HG03439 (cell line): Measurements from ENCODE around the gene SDF2L1.
"Not testable (repeated sequence)": the region's sequence is repeated elsewhere in the genome, so short reads cannot be mapped to it uniquely, and the experiment has no call there.

ENCODE experiments used
- ATAC-seq: cut with Tn5 transposase; IDR thresholded peaks from one replicate; pipeline ENCODE4 v1.9.1; 2021; ENCODE audit warnings: mild to moderate bottlenecking, moderate library complexity; ENCODE audit not compliant: unreplicated experiment

Gene SDF2L1

DNA sequence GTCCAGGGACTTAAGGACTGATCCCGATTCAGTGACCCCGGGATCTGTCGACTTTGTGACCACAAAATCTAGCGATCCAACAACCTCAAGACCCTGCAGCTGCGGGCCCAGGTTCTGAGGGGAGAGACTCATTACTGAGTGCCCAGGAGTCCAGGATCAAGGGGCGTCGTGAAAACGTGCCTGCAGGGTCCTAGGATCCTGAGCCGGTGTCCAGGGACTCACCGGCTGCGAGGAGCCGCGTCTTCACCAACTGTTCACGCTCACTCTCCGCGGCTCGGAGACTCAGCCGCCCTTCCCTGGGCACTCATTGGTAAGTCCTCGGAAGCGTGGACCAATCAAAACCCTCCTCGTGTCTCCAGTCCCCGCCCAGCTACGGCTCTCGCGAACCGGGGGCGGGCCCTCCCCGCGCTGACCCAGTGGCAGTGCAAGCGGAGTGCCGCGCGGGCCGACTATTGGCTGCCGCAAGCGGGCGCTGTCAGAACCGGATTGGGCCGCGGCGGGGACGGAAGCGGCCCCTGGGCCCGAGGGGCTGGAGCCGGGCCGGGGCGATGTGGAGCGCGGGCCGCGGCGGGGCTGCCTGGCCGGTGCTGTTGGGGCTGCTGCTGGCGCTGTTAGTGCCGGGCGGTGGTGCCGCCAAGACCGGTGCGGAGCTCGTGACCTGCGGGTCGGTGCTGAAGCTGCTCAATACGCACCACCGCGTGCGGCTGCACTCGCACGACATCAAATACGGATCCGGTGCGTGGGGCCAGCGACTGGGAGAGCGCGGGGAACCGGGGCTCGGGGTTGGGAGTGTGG, at the start of gene SDF2L1:
TSS of gene SDF2L1 (plus strand) at position 514 of the 795 bp plus-strand sequence. CDS start at position 549, 35 bp downstream.
- peak; percentile 84 for ATAC-seq

DNA sequence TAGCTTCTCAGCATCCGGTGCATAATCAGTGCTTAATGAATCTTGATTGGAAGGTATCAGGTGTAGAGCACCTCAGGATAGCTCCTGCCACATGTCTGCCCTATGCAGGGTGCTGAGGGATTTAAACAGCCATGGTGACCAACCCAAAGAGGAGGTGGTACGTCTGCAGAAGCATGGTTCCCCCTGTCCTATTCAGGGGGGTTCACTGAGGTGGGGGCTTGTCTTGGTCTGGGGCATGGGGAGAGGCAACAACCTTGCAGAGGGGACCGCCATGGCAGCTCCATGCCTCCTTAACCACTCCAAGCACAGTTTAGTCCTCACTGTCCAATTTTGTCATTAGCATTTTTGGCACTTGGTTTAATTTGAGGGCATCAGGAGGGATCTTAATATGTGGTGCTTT, 49.7 kb upstream of the SDF2L1 start:
- no peak for ATAC-seq

DNA sequence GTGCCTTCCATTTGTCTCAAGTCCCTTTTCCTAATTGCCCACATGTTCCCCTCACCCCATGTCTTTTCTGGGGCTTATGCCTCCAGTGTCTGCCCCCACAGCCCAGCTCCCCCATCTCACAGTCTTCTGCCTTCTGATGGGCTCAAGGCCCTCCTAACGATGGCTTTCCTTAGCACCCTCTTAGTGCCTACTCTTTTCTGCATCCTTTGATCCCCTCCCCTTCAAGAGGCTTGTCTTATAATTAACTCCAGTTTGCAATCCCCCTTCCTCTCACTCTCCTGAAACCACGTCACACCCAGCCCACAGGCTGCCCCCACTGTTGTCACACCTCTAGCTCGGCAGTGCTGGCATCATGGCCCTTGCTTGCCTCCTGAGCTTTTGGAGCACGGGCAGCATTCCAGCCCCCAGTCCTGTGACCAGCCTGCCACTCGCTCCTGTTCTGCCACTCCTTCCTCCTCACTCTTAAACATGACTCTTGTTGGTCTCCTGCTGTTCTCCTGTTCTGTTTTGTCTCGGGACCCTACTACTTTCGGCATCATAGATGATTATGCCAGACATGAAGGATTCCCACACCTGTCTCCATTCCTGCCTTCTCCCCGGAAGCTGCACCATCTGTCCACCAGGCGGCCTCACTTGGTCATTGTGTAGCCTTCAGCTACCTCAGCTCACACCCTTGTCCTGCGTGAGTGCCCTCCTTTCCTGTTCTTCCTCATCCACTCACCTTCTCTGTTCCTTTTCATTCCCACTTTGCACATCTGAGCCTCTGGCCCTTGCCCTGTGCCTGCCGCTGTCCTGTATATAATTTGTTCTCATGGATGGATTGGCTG, 48.5 kb upstream of the SDF2L1 start:
- no peak for ATAC-seq

GRCh38 chr22:21594865-21595452, 47.1 kb upstream of the SDF2L1 start:
- ATAC-seq: no peak

- not testable (repeated sequence) for ATAC-seq
Observed at GRCh38 chr22:21596356-21597135, 45.6 kb upstream of the SDF2L1 start.

- no peak for ATAC-seq
Observed at GRCh38 chr22:21598302-21598701, 43.8 kb upstream of the SDF2L1 start.

DNA sequence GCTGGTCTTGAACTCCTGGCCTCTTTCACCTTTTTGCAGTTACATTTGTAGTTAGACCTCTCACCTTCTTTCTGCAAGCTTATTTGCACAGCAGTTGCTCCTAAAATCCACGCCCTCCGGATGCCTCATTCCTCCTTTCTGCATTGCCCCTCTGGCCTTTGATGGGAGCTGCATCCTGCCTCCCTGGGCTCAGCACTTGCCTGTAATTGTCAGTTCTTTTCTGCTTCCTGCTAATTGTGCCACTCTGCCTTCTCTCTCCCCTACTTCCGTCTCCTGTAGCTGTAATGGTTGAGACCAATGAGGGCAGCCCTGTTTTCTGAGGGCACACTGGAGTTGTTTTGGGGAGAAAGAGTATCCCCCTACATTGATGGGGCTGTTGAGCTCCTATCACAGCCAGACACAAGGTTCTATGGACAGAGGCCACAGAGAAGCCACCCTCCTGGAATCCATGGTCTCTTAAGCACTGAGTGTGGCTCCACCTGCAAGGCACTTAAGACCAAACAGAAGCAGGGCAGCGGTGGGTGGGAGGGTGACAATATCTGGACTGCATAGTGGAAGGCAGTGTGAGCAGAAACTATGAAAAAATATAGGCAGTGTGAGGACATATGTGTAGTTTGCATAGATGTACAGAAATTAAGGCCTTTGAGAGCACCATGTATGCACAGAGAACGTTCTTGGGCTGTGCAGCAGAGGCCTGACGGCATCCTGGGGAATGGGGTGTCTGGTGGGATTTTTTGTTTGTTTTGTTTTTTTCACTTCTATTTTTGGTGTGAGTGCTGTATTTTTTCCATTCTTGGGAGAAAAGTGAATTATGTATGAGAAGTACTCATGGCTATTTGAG, 42.8 kb upstream of the SDF2L1 start:
- ATAC-seq: no peak

GRCh38 chr22:21602579-21602978, 39.5 kb upstream of the SDF2L1 start:
- no peak for ATAC-seq

DNA sequence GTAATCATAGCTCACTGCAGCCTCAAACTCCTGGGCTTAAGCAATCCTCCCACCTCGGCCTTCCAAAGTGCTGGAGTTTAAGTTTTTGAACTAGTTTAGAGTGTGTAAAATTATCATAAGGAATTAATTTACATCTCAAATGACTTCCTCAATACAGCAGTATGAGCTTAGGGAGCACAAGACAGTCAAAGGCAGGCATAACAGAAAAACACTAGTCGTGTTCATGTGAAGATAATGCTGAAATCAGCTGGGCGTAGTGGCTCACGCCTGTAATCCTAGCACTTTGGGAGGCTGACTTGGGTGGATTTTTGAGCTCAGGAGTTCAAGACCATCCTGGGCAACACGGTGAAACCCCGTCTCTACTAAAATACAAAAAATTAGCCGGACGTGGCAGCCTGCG, 38.1 kb upstream of the SDF2L1 start:
- no peak for ATAC-seq

DNA sequence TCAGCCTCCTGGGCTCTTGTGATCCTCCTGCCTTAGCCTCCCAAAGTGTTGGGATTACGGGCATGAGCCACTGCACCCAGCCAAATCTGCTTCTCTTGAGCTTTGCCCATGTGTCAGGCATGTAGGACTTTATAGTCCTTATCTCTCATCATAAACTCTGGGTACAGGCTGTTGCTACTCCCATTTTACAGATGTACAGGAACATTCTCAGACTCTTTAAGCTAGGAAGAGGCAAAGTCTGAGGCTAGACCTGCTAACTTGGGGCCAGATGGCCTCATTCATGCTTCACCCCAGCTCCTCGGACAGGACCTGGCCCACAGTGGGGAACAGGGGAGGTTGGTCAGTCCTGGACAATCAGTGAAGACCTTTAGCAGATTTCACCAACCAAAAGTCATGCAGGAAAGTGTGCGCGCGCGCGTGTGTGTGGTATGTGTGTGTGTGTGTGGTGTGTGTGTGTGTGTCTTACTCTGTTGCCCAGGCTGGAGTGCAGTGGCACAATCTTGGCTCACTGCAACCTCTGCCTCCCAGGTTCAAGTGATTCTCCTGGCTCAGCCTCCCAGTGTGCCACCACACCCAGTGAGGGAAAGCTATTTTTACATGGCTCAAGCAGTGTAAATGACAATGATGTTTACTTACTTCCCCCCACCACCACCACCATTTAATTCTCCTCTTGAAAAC, 36.1 kb upstream of the SDF2L1 start:
- ATAC-seq: no peak

DNA sequence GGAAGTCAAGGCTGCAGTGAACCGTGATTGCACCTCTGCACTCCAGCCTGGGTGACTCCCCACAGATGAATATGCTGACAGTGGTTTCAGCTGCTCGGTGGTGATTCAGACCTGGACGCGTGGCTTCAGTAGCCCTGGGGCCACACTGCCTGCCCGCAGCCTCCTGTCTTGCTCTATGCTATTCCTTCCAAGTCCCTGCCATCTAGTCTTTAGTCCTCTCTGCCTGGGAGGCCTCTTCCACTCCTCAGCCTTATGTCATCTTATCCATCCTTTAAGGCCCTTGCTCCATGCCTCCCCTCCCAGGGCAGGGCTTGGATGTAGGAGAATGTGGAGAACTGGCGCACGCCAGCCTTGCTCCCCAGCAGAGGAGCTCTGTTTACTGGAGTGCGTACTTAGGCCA, 35.3 kb upstream of the SDF2L1 start:
- ATAC-seq: no peak

- not testable (repeated sequence) for ATAC-seq
Observed at GRCh38 chr22:21609556-21610157, 32.4 kb upstream of the SDF2L1 start.

GRCh38 chr22:21611210-21611977, 30.7 kb upstream of the SDF2L1 start:
- ATAC-seq: no peak

GRCh38 chr22:21612858-21613257, 29.2 kb upstream of the SDF2L1 start:
- no peak for ATAC-seq

GRCh38 chr22:21613553-21614233, 28.4 kb upstream of the SDF2L1 start:
- ATAC-seq: no peak

DNA sequence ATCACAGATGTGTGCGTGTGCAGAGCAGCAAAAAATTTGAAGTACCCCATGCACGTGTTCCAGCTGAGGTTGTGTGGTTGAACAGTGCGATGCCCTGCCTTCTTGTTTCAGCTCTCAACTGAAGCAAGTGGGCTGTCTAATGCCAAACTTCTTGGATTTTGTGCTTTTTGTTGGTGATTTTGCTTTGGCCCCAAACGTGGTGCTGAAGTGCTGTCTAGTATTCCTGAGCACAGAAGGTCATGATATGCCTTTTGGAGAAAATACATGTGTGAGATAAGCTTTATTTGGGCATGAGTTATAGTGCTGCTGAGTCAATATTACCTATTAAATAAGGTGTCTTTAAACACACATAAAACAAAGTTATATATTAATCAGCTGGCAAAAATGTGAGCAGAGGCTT, 26.4 kb upstream of the SDF2L1 start:
- no peak for ATAC-seq

GRCh38 chr22:21617337-21617736, 24.8 kb upstream of the SDF2L1 start:
- ATAC-seq: not testable (repeated sequence)

- no peak for ATAC-seq
Observed at GRCh38 chr22:21621025-21621424, 21.1 kb upstream of the SDF2L1 start.
